Vagina (tissue), 2 donors: ENCODE results near the gene GATM.
"Not testable (repeated sequence)": the region's sequence is repeated elsewhere in the genome, so short reads cannot be mapped to it uniquely, and the experiment has no call there.

Source experiments
- POLR2A ChIP-seq, 2 donors: fragments of 450-650 bp; IDR thresholded peaks; one replicate each; pipeline ENCODE4 v1.6.1; 2017; ENCODE audit warnings: antibody characterized with exemption in 2 of 2, mild to moderate bottlenecking in 2 of 2, moderate library complexity in 2 of 2
- TF ChIP-seq, protein P1 (sequence below), 3 experiments: fragments of 450-650 bp in 2 of 3; fragments of 200-600 bp in 1 of 3; sonication (generic) in 1 of 3; IDR thresholded peaks; one replicate each; pipeline ENCODE4 v1.5.1; 2017 to 2019; ENCODE audit warnings: antibody characterized with exemption in 3 of 3, mild to moderate bottlenecking in 2 of 3, moderate library complexity in 2 of 3

DNA sequence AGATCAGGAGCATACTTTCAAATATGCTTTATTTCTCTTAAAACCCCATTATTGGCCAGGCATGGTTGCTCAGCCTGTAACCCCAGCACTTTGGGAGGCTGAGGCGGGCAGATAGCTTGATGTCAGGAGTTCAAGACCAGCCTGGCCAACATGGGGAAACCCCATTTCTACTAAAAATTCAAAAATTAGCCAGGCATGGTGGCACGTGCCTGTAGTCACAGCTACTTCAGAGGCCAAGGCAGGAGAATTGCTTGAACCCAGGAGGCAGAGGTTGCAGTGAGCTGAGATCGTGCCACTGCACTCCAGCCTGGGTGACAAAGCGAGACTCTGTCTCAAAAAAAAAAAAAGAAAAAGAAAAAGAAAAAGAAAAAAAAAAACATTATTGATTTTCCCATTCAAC is 8.3 kb downstream of the GATM start:
- TF ChIP-seq, protein P1, sequence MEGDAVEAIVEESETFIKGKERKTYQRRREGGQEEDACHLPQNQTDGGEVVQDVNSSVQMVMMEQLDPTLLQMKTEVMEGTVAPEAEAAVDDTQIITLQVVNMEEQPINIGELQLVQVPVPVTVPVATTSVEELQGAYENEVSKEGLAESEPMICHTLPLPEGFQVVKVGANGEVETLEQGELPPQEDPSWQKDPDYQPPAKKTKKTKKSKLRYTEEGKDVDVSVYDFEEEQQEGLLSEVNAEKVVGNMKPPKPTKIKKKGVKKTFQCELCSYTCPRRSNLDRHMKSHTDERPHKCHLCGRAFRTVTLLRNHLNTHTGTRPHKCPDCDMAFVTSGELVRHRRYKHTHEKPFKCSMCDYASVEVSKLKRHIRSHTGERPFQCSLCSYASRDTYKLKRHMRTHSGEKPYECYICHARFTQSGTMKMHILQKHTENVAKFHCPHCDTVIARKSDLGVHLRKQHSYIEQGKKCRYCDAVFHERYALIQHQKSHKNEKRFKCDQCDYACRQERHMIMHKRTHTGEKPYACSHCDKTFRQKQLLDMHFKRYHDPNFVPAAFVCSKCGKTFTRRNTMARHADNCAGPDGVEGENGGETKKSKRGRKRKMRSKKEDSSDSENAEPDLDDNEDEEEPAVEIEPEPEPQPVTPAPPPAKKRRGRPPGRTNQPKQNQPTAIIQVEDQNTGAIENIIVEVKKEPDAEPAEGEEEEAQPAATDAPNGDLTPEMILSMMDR (IDR thresholded peaks at IDR 0.05), result not testable (repeated sequence)
- not testable (repeated sequence) for TF ChIP-seq POLR2A (IDR thresholded peaks at IDR 0.05)
